K562 (cell line): ENCODE results near the gene SP2. TPM values are rescaled to one million over a fixed set of nuclear protein-coding genes. Genes with fewer than 3 reads are reported as not detected.
A peak's percentile ranks its signal among the peaks of the same experiment; 100 is the strongest.

Experiments used
- ATAC-seq: fragments of 200-7000 bp; cut with Tn5 transposase; 3 replicates; pipeline ENCODE4 v1.9.1; 2020; ENCODE audit warnings: moderate library complexity
- BruUV-seq: library from RNA; stranded (reverse); fragments of 400-500 nt; replicated peaks from 2 replicates; lab custom pipeline; 2021; lab: Mats Ljungman, UMichigan
- CTCF ChIA-PET: fragments of 300-600 bp; formaldehyde crosslinking; extraction: SDS; loops from one replicate; lab custom pipeline; 2021; ENCODE audit warnings: low intra/inter-chr PET ratio; lab: Yijun Ruan, JAX
- POLR2A ChIA-PET: fragments of 300-600, 350-650 bp; sonication (Branson Sonifier 250); formaldehyde crosslinking; extraction: SDS; loops from one replicate; lab custom pipeline; 2021; ENCODE audit warnings: antibody characterized with exemption, inconsistent platforms; lab: Yijun Ruan, JAX
- DNase-seq, 4 experiments: peaks; one replicate each; pipeline versions ENCODE4 v3.0.0 to v3.0.0-alpha.2; 2011 to 2018; ENCODE audit warnings: low spot score in 3 of 4, mixed read lengths in 3 of 4; ENCODE audit errors: extremely low read depth in 1 of 4
- FAIRE-seq: peaks from 2 replicates; lab custom pipeline; 2011; peaks lifted over from hg19 to GRCh38; lab: Jason Lieb, UNC
- H2AFZ ChIP-seq: 2 replicates; pipeline ENCODE4 v1.6.0; 2011; ENCODE audit warnings: low read depth, low read length, control low read depth, inconsistent platforms
- H3K27ac ChIP-seq: fragments of 200-600 bp; 3 replicates; pipeline ENCODE4 v1.8.0; 2011; ENCODE audit warnings: low read depth, mild to moderate bottlenecking, control low read depth, inconsistent platforms, low read length, moderate library complexity, mixed read lengths; ENCODE audit errors: extremely low read depth
- H3K27me3 ChIP-seq, 2 experiments: fragments of 300-600 bp in 1 of 2; 2 replicates in 1 of 2; 3 replicates in 1 of 2; pipeline versions ENCODE4 v1.6.0 to v1.8.0; 2011; ENCODE audit warnings: inconsistent platforms in 2 of 2, low read length in 2 of 2, mild to moderate bottlenecking in 1 of 2, mixed read lengths in 1 of 2, moderate library complexity in 1 of 2; ENCODE audit not compliant: control insufficient read depth in 2 of 2, insufficient read depth in 2 of 2
- H3K36me3 ChIP-seq: fragments of 300-600 bp; 3 replicates; pipeline ENCODE4 v1.8.0; 2011; ENCODE audit warnings: mild to moderate bottlenecking, low read length, inconsistent platforms; ENCODE audit not compliant: control insufficient read depth, insufficient read depth
- H3K4me1 ChIP-seq, 2 experiments: fragments of 200-600 bp in 1 of 2; replicated peaks in 1 of 2; 2 replicates in 1 of 2; 3 replicates in 1 of 2; pipeline versions ENCODE4 v1.5.1 to v1.8.0; 2011; ENCODE audit warnings: inconsistent platforms in 2 of 2, low read length in 2 of 2, mild to moderate bottlenecking in 1 of 2, mixed read lengths in 1 of 2, moderate library complexity in 1 of 2; ENCODE audit not compliant: control insufficient read depth in 2 of 2, insufficient read depth in 2 of 2
- H3K4me2 ChIP-seq: 2 replicates; pipeline ENCODE4 v1.6.1; 2011; ENCODE audit warnings: low read length, control low read depth, inconsistent platforms, mixed read lengths; ENCODE audit not compliant: insufficient read depth
- H3K4me3 ChIP-seq: fragments of 200-600 bp; sonication (generic), shearing (Covaris generic); 2 replicates; pipeline ENCODE4 v1.5.1; 2016; ENCODE audit warnings: control low read depth, inconsistent platforms
- H3K79me2 ChIP-seq: fragments of 200-600 bp; 3 replicates; pipeline ENCODE4 v1.8.0; 2011; ENCODE audit warnings: low read length, inconsistent platforms; ENCODE audit not compliant: control insufficient read depth, insufficient read depth
- H3K9ac ChIP-seq, 2 experiments: 2 replicates each; pipeline versions ENCODE4 v1.6.0 to v1.6.1; 2011; ENCODE audit warnings: low read depth in 2 of 2, low read length in 2 of 2, control low read depth in 1 of 2, inconsistent platforms in 1 of 2, mild to moderate bottlenecking in 1 of 2, mixed read lengths in 1 of 2; ENCODE audit not compliant: insufficient read depth in 1 of 2
- H3K9me1 ChIP-seq: one replicate; pipeline ENCODE4 v1.6.0; 2011; ENCODE audit warnings: inconsistent platforms, mild to moderate bottlenecking, low read length, moderate library complexity; ENCODE audit not compliant: control insufficient read depth, insufficient read depth
- H3K9me3 ChIP-seq: replicated peaks from 2 replicates; pipeline ENCODE4 v1.5.1; 2011; ENCODE audit warnings: low read depth, low read length, inconsistent platforms; ENCODE audit not compliant: control insufficient read depth, insufficient read depth
- H4K20me1 ChIP-seq: replicated peaks from 2 replicates; pipeline ENCODE4 v1.6.1; 2011; ENCODE audit warnings: low read length, inconsistent platforms, mixed read lengths; ENCODE audit not compliant: control insufficient read depth, insufficient read depth
- CEBPG ChIP-seq, 3 experiments: fragments of 200-800 bp in 1 of 3; sonication (Bioruptor generic) in 1 of 3; sonication (generic) in 1 of 3; formaldehyde crosslinking in 1 of 3; IDR thresholded peaks in 2 of 3; conservative IDR thresholded peaks in 1 of 3; 2 replicates each; pipeline versions ENCODE4 v1.6.1 to v1.8.0; 2016 to 2022; ENCODE audit warnings: missing compliant biosample characterization in 2 of 3, missing genetic modification characterization in 2 of 3, mild to moderate bottlenecking in 1 of 3, missing genetic modification reagents in 1 of 3
- DMBX1 ChIP-seq: fragments of 250-450 bp; sonication (Bioruptor Pico); IDR thresholded peaks from 2 replicates; pipeline ENCODE4 v1.8.0; 2022; ENCODE audit warnings: inconsistent platforms, mild to moderate bottlenecking, moderate library complexity, borderline replicate concordance
- HMG20A ChIP-seq: fragments of 450-650 bp; formaldehyde crosslinking; conservative IDR thresholded peaks from 2 replicates; pipeline ENCODE4 v1.4.0; 2020; ENCODE audit warnings: mild to moderate bottlenecking, mixed read lengths
- KDM5B ChIP-seq: fragments of 200-600 bp; sonication (generic); IDR thresholded peaks from 2 replicates; pipeline ENCODE4 v1.6.1; 2012; ENCODE audit warnings: low read depth, mild to moderate bottlenecking, moderate library complexity, low read length, control low read depth, inconsistent platforms; ENCODE audit not compliant: insufficient replicate concordance
- NFIC ChIP-seq: fragments of 450-650 bp; IDR thresholded peaks from 2 replicates; pipeline ENCODE4 v1.6.1; 2017; ENCODE audit warnings: mild to moderate bottlenecking, inconsistent platforms
- SMAD3 ChIP-seq: fragments of 450-650 bp; formaldehyde crosslinking; conservative IDR thresholded peaks from 2 replicates; pipeline ENCODE4 v1.4.0; 2020; ENCODE audit warnings: mild to moderate bottlenecking
- ZMIZ1 ChIP-seq, 2 experiments: fragments of 150-350 bp in 1 of 2; IDR thresholded peaks; 2 replicates each; pipeline ENCODE4 v1.6.1; 2012 to 2016; ENCODE audit warnings: low read depth in 2 of 2, low read length in 2 of 2, mild to moderate bottlenecking in 1 of 2, moderate library complexity in 1 of 2
- WGBS: fragments of 100-300 bp; shearing (Covaris generic); methylation state at CpG from one replicate; pipeline ENCODE4 v1.1.6; 2016; ENCODE audit warnings: low coverage, mixed read lengths; ENCODE audit not compliant: insufficient coverage; ENCODE audit errors: missing lambda C conversion rate; 5-methylcytosine and 5-hydroxymethylcytosine counted together
- in situ Hi-C: fragments of 300-500 bp; cut with MboI; formaldehyde crosslinking; loops from 4 replicates; pipeline ENCODE4 v1.15.0; 2018; ENCODE audit warnings: inconsistent platforms, mixed read lengths
- intact Hi-C: fragments of 100-400 bp; cut with micrococcal nuclease; formaldehyde crosslinking; loops from 2 replicates; pipeline ENCODE4 v1.14.2; 2022
- polyA plus RNA-seq, 8 experiments: library from polyadenylated mRNA; depleted of rRNA in 4 of 8; stranded (reverse) in 5 of 8; unstranded in 3 of 8; fragments of >200 nt; fragmentation: Nextera tagmentation in 2 of 8; fragmentation: Illumina TruSeq in 1 of 8; extraction: Ambion mirVana in 2 of 8; extraction: Trizol in 1 of 8; gene quantifications; 2 replicates each; pipeline versions ENCODE4 v1.2.1 to v1.2.3, GENCODE V29; 2011 to 2014; ENCODE audit warnings: inconsistent platforms in 1 of 8, missing spikeins in 1 of 8
- total RNA-seq, 7 experiments: library from RNA; depleted of rRNA in 6 of 7; stranded (reverse); fragments of >200 nt in 6 of 7; fragmentation: Illumina TruSeq in 2 of 7; extraction: Trizol in 2 of 7; gene quantifications; 2 replicates each; pipeline versions ENCODE4 v1.2.1 to v1.2.3, GENCODE V29; 2011 to 2021; ENCODE audit warnings: low replicate concordance in 1 of 7

Gene SP2
- total and polyA plus RNA-seq, 9 of the 15 experiments (the other 6 are each of a cell fraction or from before 2014, with no cell fraction given): 0.77 to 22.3 (median 2.3) TPM

- no peaks in the 10 kb centered on the region for H3K79me2 ChIP-seq
- H3K36me3 ChIP-seq: peaks cover 26% of the 10 kb centered on the region
- intact Hi-C loops: no loop called here
- no peak for ATAC-seq
- H3K4me1 ChIP-seq: peaks cover 10 to 13% of the 10 kb centered on the region in 2 experiments
- peak; percentile 47; the same call in 1 of the 2 replicates for TF ChIP-seq NFIC
- no peak for TF ChIP-seq KDM5B
- TF ChIP-seq, all 486 proteins: peak for 1
- DNase-seq (no peak), FAIRE-seq (no peak)
- in situ Hi-C loops: loop anchor here (5.0 kb wide), 1 partner anchor 65 kb away; no protein-coding TSS in a partner anchor
- Histone ChIP-seq H3K9me1 (no peaks in the 10 kb centered on the region), H3K27me3 (no peaks in the 10 kb centered on the region), H3K9ac (no peak overlapping the region; a peak in 1 of 4 replicates), H3K4me3 (no peak overlapping the region), H3K27ac (no peak overlapping the region; the same call in 2 of the 3 replicates), H3K9me3 (no peaks in the 10 kb centered on the region), H4K20me1 (no peaks in the 10 kb centered on the region), H2AFZ (no peak overlapping the region), H3K4me2 (no peak overlapping the region)
- ChIA-PET POLR2A (interaction anchor here (0.9 to 2.5 kb wide), 3 partner anchors 11 to 66 kb away, joined by 3 to 12 read pairs (median 3); partner anchors contain the start of gene PNPO), CTCF (no interaction called here)
- 75% methylated on average over 12 of the region's 12 CpGs for WGBS
- no TSS peak for BruUV-seq
Measured at GRCh38 chr17:47952171-47953021, 56.4 kb downstream of the SP2 start.

- H3K36me3 ChIP-seq: peaks cover 13% of the 10 kb centered on the region
- H3K27me3 ChIP-seq: no peaks in the 10 kb centered on the region
- FAIRE-seq: no peak
- H3K9ac ChIP-seq: no peak overlapping the region
- H3K9me1 ChIP-seq: no peaks in the 10 kb centered on the region
- ChIA-PET CTCF (no interaction called here), POLR2A (interaction anchor here (0.6 to 1.2 kb wide), 5 partner anchors 12 to 782 kb away, joined by 3 read pairs; no protein-coding TSS in a partner anchor)
- in situ Hi-C loops (loop anchor here (5.0 kb wide), 1 partner anchor 63 kb away; no protein-coding TSS in a partner anchor), intact Hi-C loops (no loop called here)
- H3K4me1 ChIP-seq: peaks cover 15 to 20% of the 10 kb centered on the region in 2 experiments
- ATAC-seq: no peak
- no peak overlapping the region for H3K4me3 ChIP-seq
- no peak overlapping the region for H2AFZ ChIP-seq
- H3K27ac ChIP-seq: no peak overlapping the region
- no peak overlapping the region for H3K4me2 ChIP-seq
- H3K79me2 ChIP-seq: no peaks in the 10 kb centered on the region
- no TSS peak for BruUV-seq
- no peak for DNase-seq
- H3K9me3 ChIP-seq: no peaks in the 10 kb centered on the region
- H4K20me1 ChIP-seq: no peaks in the 10 kb centered on the region
- no peak for TF ChIP-seq CEBPG (CRISPR knock-in tag; IDR thresholded peaks at IDR 0.05)
- no peak for TF ChIP-seq CEBPG (tag; conservative IDR thresholded peaks at IDR 0.05 in 1 of 2, IDR thresholded peaks at IDR 0.05 in 1 of 2)
- TF ChIP-seq HMG20A: no peak
- no peak for TF ChIP-seq DMBX1 (CRISPR knock-in tag)
- TF ChIP-seq SMAD3 (CRISPR knock-in tag): no peak
- no peak for TF ChIP-seq ZMIZ1 (IDR thresholded peaks at IDR 0.05; ENCODE audit: low read depth in 2 of 2, low read length in 2 of 2)
Measured at GRCh38 chr17:47953909-47954308, 57.9 kb downstream of the SP2 start.
